ENCODE data around the gene STAB1.

STAB1 gene

DNA sequence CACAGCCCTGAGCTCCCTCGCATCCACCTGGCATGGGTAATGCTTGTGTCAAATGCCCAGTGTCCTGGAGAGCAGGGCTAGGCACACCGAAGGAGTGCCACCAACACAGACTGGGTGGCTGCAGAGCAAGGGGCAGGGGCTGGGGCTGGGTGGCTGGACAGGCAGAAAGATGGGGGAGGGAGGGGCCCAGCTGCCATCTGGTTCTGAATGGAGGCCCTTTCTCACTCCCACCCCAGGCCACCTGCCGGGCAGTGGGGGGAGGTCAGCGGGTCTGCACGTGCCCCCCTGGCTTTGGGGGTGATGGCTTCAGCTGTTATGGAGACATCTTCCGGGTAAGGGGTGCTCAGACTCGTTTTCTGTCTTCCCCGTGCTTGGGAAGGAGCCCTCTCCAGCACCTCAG, 17.0 kb downstream of the STAB1 start:
- DNase-seq = no peak

DNA sequence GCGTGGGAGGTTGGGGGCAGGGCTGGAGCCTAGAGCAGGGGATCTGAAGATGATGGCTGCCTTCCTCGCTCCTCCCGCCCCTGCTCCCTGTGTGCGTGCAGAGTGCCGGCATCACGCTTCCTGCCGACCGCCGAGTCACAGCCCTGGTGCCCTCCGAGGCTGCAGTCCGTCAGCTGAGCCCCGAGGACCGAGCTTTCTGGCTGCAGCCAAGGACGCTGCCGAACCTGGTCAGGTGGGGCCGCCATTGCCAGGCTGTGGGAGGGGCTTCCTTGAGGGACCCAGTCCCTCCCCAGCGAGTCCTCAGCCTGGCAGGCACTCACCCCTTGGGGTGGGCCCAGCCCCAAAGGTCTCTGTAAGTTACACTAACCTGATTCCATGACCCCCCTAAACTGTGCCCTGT, 17.6 kb downstream of the STAB1 start:
- no peak for DNase-seq

DNA sequence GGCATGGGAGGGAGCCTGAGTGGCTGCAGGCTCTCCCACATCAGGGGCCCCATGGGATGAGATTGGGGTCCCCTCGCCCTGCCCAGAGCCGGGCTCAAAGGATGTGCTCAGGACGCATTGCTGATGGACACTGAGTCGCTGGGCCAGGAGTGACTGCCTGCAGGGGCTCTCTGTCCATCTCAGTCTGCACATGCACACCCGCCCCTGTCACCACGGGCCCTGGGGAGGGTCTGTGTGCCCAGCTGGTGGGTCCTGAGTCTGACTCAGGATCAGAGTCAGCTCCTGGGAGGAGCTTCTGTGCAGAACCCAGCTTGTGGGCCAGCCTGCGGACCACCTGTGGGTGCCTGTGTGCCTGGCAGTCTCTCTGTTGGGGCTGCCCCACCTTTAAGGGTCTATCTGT, 18.1 kb downstream of the STAB1 start:
- no peak for DNase-seq

DNA sequence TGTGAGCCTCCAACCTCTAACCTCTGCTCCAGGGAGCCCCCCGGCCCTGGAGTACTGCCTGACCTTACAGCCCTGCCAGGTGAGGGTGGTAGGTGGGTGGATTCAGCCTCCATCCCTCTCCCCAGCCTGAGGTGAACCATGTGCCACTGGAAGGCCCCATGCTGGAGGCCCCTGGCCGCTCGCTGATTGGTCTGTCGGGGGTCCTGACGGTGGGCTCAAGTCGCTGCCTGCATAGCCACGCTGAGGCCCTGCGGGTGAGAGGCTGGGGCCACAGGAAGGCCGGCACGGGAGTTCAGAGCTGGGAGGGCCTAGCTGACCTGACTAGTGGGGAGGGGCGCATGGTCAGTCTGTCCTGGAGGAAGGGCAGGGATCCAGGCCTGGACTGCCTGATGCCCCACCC, 19.4 kb downstream of the STAB1 start:
- no peak for DNase-seq

DNA sequence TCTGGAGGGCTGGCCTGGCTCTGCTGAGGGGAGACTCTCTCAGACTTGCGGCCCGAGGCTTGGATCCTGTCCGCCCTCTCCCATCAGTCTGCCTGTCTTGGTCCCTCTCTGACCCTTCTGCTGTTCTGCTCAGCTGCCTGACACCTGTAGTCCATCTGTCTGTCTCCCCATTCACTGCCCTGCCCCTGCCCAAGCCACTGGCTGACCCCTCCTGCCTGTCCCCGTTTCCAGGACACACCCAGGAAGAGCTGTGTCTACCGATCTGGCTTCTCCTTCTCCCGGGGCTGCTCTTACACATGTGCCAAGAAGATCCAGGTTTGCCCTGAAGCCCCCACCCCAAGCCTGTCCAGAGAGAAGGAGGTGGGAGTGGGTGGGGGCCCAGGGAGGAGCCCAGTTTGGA, 20.1 kb downstream of the STAB1 start:
- DNase-seq = no peak

DNA sequence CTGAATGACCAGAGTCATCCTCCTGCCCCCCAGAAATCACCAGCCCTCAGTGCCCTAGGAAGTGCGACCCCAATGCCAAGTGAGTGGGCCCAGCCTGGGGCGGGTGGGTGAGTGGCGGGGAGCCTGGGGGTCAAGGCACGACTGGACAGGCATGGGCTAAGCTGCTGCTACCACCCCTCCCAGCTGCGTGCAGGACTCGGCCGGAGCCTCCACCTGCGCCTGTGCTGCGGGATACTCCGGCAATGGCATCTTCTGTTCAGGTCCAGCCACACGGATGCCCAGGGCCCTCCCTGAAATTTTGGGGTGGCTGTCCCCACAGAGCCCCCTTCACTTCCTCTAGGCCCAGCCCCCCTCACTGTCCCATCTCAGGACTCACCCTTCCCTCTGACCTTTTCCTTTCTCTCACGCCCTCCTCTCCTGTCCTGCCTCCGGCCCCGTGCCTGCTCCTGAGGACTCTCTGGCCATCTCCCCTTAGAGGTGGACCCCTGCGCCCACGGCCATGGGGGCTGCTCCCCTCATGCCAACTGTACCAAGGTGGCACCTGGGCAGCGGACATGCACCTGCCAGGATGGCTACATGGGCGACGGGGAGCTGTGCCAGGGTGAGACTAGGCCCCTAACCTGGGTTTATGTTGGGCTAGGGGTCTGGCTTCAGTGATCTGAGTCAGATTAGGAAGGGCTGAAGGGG, 21.5 kb downstream of the STAB1 start:
- no peak for DNase-seq

DNA sequence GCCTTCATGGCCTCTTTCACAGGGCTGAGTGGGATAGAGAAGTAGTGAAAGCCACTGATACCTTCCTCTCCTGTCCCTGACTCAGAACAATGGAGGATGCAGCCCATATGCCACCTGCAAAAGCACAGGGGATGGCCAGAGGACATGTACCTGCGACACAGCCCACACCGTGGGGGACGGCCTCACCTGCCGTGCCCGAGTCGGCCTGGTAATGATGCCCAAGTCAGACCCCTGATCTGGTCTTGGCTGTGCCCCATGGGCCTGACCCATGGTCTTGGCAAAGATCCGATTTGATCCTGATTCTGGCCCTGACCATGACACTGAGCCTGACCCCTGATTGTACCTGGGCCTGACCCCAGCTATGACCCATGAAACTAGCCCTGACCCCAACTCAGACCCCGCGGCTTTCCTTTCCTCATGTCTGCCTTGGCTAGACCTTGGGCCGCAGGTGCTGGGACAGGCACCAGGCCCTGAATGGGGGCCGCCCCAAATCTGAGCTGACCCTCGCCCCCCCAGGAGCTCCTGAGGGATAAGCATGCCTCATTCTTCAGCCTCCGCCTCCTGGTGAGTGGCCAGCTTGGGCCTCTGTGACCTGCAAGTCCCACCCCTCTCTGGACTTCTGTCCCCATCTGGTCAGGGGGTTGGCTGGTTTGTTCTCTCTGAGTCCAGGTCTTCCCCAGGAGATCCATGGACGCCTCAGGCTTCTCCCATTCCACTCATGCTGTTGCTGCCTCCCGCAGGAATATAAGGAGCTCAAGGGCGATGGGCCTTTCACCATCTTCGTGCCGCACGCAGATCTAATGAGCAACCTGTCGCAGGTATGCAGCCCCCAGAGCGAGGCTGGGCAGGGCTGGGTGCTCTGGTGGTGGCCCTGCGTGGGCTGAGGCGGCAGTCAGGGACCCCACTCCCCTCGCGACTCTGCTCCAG, 22.9 kb downstream of the STAB1 start:
- no peak for DNase-seq

- DNase-seq = no peak
These were observed 23.7 kb downstream of the STAB1 start for GRCh38 chr3:52518723-52519444.

GRCh38 chr3:52519445-52520140, 24.5 kb downstream of the STAB1 start:
- DNase-seq = no peak

DNA sequence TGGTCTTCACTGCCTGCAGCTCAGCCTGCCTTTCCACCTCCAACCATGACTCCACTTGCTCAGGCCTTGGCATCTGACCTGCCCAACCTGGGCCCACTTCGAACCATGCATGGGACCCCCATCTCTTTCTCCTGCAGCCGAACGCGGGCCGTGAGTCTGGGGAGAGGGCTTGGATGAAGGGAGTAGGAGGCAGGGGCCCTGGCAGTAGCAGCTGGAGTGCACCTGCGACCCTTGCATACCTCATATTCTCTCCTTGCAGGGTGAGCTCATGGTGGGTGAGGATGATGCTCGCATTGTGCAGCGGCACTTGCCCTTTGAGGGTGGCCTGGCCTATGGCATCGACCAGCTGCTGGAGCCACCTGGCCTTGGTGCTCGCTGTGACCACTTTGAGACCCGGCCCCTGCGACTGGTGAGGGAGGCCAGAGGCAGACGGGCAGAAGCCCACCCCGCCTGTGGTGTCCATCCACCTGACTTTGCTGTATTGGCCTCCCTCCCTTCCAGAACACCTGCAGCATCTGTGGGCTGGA, 25.1 kb downstream of the STAB1 start:
- no peak for DNase-seq

- DNase-seq = no peak
These were observed 25.8 kb downstream of the STAB1 start for GRCh38 chr3:52520716-52521487.

DNA sequence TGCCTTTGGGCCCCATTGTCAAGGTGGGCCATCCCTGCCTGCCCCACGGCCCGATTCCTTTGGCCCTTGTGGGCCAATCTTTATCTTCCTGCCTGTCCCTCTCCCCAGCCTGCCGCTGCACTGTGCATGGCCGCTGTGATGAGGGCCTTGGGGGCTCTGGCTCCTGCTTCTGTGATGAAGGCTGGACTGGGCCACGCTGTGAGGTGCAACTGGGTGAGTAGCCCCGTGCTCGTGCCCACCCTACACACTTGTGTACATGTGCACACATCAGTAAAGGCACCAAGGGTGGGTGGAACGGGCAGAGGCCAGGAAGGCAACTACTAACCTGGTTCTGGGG, 26.3 kb downstream of the STAB1 start:
- DNase-seq = no peak

DNA sequence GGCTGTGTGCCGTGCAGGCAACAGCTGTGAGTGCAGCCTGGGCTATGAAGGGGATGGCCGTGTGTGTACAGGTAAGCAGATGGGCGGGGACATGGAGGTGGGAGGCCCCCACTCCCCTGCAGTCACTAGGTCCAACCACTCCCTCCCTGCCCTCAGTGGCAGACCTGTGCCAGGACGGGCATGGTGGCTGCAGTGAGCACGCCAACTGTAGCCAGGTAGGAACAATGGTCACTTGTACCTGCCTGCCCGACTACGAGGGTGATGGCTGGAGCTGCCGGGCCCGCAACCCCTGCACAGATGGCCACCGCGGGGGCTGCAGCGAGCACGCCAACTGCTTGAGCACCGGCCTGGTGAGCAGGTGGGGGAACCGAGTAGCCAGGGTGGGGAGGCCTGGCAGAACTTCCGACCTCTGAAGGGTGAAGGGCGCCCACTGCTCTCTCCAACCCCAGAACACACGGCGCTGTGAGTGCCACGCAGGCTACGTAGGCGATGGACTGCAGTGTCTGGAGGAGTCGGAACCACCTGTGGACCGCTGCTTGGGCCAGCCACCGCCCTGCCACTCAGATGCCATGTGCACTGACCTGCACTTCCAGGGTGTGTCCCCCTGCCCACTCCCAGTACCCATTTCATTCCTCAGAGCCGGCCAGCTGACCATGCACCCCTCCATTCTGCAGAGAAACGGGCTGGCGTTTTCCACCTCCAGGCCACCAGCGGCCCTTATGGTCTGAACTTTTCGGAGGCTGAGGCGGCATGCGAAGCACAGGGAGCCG, 26.9 kb downstream of the STAB1 start:
- no peak for DNase-seq

- DNase-seq = no peak
These were observed 27.6 kb downstream of the STAB1 start for GRCh38 chr3:52522651-52523251.

DNA sequence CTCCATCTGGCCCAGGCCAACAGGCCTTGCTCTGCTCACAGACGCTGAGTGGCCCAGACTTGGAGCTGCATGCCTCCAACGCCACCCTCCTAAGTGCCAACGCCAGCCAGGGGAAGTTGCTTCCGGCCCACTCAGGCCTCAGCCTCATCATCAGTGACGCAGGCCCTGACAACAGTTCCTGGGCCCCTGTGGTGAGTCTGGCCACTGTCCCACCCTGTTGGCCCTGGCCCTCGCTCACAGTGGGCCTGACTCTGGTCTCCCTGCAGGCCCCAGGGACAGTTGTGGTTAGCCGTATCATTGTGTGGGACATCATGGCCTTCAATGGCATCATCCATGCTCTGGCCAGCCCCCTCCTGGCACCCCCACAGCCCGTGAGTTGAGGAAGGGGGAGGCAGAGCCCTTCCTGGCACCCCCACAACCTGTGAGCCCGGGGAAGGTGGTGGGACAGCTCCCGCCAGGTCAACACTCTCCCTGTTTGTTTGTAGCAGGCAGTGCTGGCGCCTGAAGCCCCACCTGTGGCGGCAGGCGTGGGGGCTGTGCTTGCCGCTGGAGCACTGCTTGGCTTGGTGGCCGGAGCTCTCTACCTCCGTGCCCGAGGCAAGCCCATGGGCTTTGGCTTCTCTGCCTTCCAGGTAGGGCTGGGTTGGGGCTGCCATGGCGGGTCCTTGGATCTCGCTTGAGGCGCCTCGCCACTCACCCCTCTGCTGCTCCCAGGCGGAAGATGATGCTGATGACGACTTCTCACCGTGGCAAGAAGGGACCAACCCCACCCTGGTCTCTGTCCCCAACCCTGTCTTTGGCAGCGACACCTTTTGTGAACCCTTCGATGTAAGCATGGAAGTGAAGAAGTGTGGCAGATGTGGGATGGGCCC, 28.5 kb downstream of the STAB1 start:
- DNase-seq = no peak

- no peak for DNase-seq
These were observed 29.2 kb downstream of the STAB1 start for GRCh38 chr3:52524258-52524751.

GRCh38 chr3:52524752-52525679, 29.9 kb downstream of the STAB1 start:
- no peak for DNase-seq
